Measurements from ENCODE around the gene KCNIP4.
"Not testable (repeated sequence)": the region's sequence is repeated elsewhere in the genome, so short reads cannot be mapped to it uniquely, and the experiment has no call there.

Gene KCNIP4

GRCh38 chr4:20829617-20830357, 1118.8 kb downstream of the KCNIP4 start:
- DNase-seq: no peak

- no peak for DNase-seq
Measured at GRCh38 chr4:20825505-20825904, 1123.1 kb downstream of the KCNIP4 start.

DNA sequence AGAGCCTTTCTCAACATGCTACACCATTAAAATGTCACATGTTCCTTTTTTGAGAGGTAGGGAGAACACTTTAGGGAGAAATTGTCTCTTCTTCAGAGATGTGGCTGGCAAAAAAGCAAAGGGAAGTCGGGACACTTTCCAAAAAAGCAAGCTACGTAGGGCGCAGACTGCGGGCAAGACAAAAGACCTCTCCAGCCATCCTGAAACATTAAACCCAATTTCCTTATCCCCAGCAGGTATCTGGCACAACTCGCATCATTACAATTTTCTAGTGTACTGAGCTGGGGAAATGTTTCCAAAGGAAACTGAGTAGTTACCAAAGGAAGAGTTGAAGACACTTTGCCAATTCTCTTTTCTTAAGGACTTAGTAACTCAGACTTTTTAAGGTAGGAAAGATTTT, 1132.3 kb downstream of the KCNIP4 start:
- no peak for DNase-seq

- no peak for DNase-seq
Measured at GRCh38 chr4:20813700-20814099, 1134.9 kb downstream of the KCNIP4 start.

DNA sequence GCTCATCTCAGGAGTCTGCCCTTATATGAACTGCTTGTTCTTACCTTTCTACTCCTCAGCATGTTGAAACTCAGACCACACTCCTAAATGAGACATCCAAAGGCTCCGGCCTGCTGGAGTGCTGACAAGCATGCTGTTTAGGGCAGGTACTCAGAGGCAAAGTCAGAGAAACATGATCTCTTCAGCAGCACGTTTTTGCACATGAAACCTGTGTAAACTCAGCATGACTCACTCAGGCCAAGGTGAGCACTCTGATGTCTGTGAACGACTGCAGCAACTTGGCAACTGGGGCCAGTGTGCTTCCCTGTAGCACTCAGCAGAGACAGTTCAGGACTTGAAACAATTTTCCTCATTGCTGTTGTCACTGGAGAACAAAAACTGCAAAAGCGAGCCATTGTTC, 1138.8 kb downstream of the KCNIP4 start:
- no peak for DNase-seq

GRCh38 chr4:20805716-20806115, 1142.9 kb downstream of the KCNIP4 start:
- DNase-seq: no peak

DNA sequence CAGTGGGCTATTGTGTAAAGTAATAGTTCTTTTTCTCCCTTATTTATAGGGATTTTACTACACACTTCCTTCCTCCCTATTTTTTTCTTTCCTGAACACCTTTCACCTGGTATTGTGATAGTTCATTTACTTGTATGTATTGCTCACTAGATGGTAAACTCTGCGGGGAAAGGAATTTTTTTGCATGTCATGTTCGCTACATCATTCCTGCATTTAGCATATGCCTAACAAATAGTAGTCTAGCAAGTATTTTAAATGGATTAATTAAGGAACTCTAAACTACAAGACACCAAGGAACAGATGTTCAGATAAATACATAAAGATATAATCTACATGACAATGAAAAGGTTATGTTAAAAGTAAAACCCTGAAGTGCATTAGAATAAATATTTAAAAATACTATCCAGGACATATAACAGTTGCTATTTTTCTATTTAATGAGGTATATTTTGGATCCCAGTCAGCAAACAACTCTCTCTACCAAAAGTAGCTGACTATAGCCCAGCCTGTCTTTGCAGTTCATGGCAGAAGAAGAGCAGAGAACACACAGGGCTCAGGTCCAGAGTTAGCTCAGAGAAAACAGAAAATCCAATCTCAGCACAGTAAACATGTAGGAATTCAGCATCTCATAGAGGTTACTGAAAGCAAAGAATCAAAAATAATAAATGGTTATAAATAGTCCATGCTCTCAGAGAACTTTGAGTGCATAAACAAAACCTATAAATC, 1160.5 kb downstream of the KCNIP4 start:
- DNase-seq: no peak

GRCh38 chr4:20783134-20783533, 1165.4 kb downstream of the KCNIP4 start:
- not testable (repeated sequence) for DNase-seq

DNA sequence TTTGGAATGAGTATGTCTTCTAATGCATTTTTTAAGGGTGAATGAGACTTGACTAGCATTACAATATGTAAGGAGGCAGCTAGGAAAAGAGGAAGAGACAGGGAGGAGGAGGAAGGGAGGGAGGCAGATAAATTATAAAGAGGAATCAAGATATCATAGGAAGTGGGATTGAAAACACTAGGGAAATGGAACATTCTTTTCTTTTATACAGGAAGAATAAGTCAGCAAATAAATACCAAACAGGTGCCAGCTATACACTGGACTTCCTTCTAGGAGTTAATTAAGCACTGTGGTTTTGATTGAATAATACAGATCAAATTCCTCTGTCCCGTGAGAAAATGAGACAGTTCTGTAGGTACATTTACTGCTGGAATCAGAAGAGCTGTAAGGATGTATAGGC, 1169.7 kb downstream of the KCNIP4 start:
- DNase-seq: no peak

- peak in 1 of 2 experiments; percentile 1 for DNase-seq
Measured at GRCh38 chr4:20773144-20773997, 1175.2 kb downstream of the KCNIP4 start.

DNA sequence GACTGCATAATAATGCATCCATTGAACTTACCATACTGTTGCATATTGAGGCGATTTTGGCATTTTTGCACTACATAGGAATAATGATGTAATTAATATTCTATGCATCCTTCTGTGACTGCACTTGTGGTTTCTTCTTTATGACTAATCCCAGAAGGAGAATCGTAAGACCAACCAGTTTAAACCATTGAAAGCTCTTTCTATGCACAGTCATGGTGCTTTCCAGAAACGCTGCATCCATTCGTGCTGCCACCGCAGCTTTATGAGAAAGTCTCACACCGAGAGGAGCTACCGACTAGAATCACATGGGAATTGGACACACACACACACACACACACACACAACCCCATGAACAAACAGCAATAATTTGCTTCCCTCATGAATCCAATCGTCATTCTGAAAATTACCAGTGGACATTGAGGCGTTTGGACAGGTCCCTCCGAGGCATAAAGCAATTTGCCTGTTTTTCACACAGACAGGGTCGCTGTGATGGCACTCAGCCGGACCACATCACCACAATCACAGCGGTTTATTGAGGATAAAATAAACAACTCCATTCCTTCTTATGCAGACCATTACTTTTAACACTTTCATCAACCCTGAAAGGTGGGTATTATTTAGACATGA, 1184.1 kb downstream of the KCNIP4 start:
- no peak for DNase-seq

DNA sequence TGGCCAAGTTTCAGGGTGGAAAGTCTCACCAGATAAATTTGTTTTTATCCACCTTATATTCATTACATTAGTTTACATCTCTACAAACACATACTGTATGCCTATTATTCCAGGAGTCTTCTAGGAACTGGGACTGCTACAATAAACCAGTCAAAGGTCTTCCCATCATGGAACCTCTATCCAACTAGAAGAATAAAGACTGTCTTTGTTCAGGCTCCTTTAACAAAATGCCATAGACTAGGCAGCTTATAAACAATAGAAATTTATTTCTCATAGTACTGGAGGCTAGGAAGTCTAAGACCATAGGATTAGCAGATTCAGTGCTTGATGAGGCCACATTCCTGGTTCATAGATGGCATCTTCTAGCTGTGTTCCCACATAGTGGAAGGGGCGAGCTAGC, 1186.7 kb downstream of the KCNIP4 start:
- no peak for DNase-seq

GRCh38 chr4:20761382-20761781, 1187.2 kb downstream of the KCNIP4 start:
- DNase-seq: no peak

DNA sequence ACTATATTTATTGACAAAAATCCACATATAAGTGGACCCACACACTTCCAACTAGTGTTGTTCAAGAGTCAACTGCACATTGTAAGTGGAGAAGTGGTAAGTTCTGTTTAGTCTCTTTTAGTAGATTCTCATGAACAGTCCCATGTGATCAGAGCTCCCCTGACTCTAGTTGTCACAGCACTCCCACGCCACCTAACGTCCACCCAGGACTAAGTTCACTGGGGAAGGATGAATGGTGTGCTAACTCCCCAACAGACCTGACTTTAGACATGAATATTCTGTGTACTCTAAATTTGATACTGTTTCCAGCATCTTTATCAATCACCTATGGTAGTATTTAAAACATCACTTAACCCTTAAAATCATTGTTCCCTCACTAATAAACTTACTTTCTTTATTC, 1188.5 kb downstream of the KCNIP4 start:
- no peak for DNase-seq

DNA sequence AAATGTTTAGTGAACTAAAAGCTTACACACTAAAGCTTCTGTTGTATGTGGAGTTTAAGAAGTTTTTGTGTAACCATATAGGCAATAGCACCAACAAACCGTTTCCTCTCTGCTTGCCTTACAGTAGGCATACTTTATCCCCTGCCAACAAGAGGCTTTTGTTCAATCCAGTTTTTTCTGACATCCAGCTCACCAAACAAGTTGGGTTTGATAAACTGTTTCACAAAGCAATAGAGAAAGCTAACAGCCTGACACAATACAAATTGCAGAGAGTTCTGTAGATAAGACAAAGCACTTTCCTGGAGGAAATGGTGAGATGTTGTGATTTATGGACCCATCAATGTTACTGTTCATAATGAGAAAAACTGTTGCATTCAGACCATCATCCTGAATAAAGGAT, 1194.5 kb downstream of the KCNIP4 start:
- DNase-seq: no peak

DNA sequence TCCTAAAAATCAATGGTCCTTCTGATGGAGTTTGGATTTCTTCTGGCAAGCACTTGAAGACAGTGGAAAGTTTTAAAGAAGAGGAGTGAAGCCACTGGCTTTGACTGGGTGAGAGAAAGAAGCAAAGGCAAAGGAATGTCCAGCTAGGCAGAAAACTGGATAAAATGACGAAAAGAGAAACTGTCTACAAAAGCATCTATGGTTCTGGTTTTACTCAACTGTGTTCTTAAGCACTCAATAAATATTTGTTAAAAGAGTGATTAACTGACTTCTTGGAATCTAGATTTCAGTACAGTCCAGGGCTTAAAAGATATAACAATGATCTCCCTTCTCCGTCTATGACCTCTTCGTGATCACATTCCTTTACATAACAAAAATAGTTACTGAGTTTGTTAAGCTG, 1195.9 kb downstream of the KCNIP4 start:
- DNase-seq: no peak

DNA sequence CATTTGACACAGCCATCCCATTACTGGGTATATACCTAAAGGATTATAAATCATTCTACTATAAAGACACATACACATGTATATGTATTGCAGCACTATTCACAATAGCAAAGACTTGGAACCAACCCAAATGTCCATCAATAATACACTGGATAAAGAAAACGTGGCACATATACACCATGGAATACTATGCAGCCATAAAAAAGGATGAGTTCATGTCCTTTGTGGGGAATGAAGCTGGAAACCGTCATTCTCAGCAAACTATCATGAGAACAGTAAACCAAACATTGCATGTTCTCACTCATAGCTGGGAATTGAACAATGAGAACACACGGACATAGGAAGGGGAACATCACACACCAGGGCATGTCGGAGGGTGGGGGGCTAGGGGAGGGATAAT, 1202.6 kb downstream of the KCNIP4 start:
- not testable (repeated sequence) for DNase-seq

DNA sequence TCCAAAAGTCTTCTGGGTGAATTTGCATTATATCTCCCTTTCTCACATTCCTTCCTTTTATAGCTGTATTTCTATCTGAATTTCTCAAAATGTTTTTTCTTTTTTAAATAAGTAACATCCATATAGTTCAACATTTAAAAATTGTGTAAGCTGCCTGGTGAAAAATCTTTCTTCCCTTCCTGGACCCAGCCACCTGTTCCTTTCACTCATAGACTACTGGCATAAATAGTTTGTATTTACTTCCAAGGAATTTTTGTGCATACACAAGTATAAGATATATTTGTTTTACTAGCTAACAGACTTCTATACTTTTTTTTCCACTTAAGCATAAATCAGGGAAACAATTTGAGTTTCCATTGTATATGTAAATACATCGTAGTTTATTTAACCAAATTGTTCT, 1212.6 kb downstream of the KCNIP4 start:
- DNase-seq: no peak

DNA sequence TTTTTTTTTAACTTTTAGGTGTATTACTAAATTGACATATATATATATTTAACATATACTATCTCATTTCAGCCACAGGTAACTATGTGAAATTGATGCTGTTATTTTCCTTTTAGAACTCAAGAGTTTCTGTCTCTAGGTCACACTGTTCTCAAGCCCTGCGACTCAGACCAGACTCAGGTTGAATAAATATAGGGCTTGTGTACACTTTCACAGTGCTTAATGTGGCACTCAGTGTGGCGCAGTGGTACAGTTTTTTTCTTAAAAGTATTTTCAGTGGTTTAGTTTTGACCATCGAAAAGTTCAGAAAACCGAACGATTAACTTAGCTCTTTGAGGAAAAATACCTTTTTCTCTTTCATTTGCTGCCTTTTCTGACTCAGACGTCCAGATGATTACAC, 1223.7 kb downstream of the KCNIP4 start:
- no peak for DNase-seq

- no peak for DNase-seq
Measured at GRCh38 chr4:20723463-20723862, 1225.1 kb downstream of the KCNIP4 start.

- DNase-seq: no peak
Measured at GRCh38 chr4:20723019-20723418, 1225.6 kb downstream of the KCNIP4 start.

DNA sequence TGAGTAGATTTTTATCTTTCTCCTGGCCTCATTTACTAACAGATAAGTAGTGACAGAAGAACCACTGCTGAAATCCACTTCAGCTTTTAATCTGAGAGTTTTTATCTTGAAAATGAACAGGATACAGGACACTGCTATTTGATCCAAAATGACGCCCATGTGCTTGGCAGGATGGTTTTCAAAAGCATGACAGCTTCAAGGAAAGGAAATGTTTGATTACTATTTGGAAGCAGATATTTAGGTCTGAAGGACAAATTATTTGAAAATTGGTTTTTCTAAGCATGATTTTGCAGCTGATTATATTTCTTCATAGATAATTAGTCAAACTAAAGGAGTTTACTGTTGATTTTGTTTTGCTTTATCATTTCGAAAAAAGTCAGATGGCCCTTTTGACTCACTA, 1237.2 kb downstream of the KCNIP4 start:
- DNase-seq: no peak
